NT2/D1 (cell line): Measurements from ENCODE around the gene CCNJ.

Experiments
- YY1 ChIP-seq: IDR thresholded peaks from 2 replicates; pipeline ENCODE4 v1.6.1; 2011; ENCODE audit not compliant: insufficient read length, insufficient read depth
- ZNF274 ChIP-seq: IDR thresholded peaks from 2 replicates; pipeline ENCODE4 v1.6.1; 2011; ENCODE audit warnings: mild to moderate bottlenecking, low read depth, low read length

- TF ChIP-seq YY1 = no peak
- no peak for TF ChIP-seq ZNF274
These were observed 17.8 kb upstream of the CCNJ start for GRCh38 chr10:96025566-96025965.
